ENCODE results near the gene MTCL3.

Gene MTCL3

GRCh38 chr6:127484212-127484863 is 34.8 kb downstream of the MTCL3 start:
- in situ Hi-C loops (cut with MboI; ENCODE audit: low pct_ligation_motif_present in 1 of 4, low pct_unique_long_range_greater_than_20kb in 1 of 4, low sequenced_read_pairs in 3 of 4) (no loop called here), intact Hi-C loops (cut with DNase I; ENCODE audit: low total_unique reads) (no loop called here)
- TF ChIP-seq POLR2A (IDR thresholded peaks at IDR 0.05): no peak
- no peak for TF ChIP-seq POLR2AphosphoS5 (IDR thresholded peaks at IDR 0.05)
- no peak for TF ChIP-seq CTCF (IDR thresholded peaks at IDR 0.05)
- no peak for TF ChIP-seq EP300 (IDR thresholded peaks at IDR 0.05; ENCODE audit: low read depth)
- H3K27ac ChIP-seq: peak overlapping the region in 2 of 4 donors; percentile 25 to 33
- 22 to 31% methylated on average over 3 of the region's 3 CpGs for WGBS, 2 donors (ENCODE audit: low coverage in 1 of 2)
- H3K27me3 ChIP-seq: no peaks in the 10 kb centered on the region
- no peaks in the 10 kb centered on the region for H3K9me3 ChIP-seq
- no peak overlapping the region for H3K4me3 ChIP-seq
- H3K4me1 ChIP-seq: peaks cover 0 to 18% (median 5%) of the 10 kb centered on the region in 4 donors
- H3K36me3 ChIP-seq: no peaks in the 10 kb centered on the region
- DNase-seq: no peak

- no peaks in the 10 kb centered on the region for H3K9me3 ChIP-seq
- H3K36me3 ChIP-seq: no peaks in the 10 kb centered on the region
- intact Hi-C loops (cut with DNase I; ENCODE audit: low total_unique reads): no loop called here
- H3K4me1 ChIP-seq: peaks cover 0 to 18% (median 5%) of the 10 kb centered on the region in 4 donors
- in situ Hi-C loops (cut with MboI; ENCODE audit: low pct_ligation_motif_present in 1 of 4, low pct_unique_long_range_greater_than_20kb in 1 of 4, low sequenced_read_pairs in 3 of 4): no loop called here
- TF ChIP-seq POLR2A (IDR thresholded peaks at IDR 0.05) (no peak), CTCF (IDR thresholded peaks at IDR 0.05) (no peak), POLR2AphosphoS5 (IDR thresholded peaks at IDR 0.05) (no peak), EP300 (IDR thresholded peaks at IDR 0.05; ENCODE audit: low read depth) (no peak)
- no peak overlapping the region for H3K4me3 ChIP-seq
- H3K27me3 ChIP-seq: no peaks in the 10 kb centered on the region
- peak overlapping the region in 1 of 4 donors; percentile 25 for H3K27ac ChIP-seq
- WGBS, 2 donors (ENCODE audit: low coverage in 1 of 2): 85 to 93% methylated on average over 4 to 5 of the region's 5 CpGs
- DNase-seq: no peak
Measured at GRCh38 chr6:127483399-127484055, 35.6 kb downstream of the MTCL3 start.

- no peak overlapping the region for H3K4me3 ChIP-seq
- no peak for DNase-seq
- no peaks in the 10 kb centered on the region for H3K27me3 ChIP-seq
- 96 to 97% methylated on average over 2 of the region's 2 CpGs for WGBS, 2 donors (ENCODE audit: low coverage in 1 of 2)
- TF ChIP-seq POLR2A (IDR thresholded peaks at IDR 0.05) (no peak), CTCF (IDR thresholded peaks at IDR 0.05) (no peak), EP300 (IDR thresholded peaks at IDR 0.05; ENCODE audit: low read depth) (no peak), POLR2AphosphoS5 (IDR thresholded peaks at IDR 0.05) (no peak)
- H3K27ac ChIP-seq: no peak overlapping the region
- H3K4me1 ChIP-seq: peaks cover 0 to 18% (median 5%) of the 10 kb centered on the region in 4 donors
- in situ Hi-C loops (cut with MboI; ENCODE audit: low pct_ligation_motif_present in 1 of 4, low pct_unique_long_range_greater_than_20kb in 1 of 4, low sequenced_read_pairs in 3 of 4) (no loop called here), intact Hi-C loops (cut with DNase I; ENCODE audit: low total_unique reads) (no loop called here)
- no peaks in the 10 kb centered on the region for H3K36me3 ChIP-seq
- H3K9me3 ChIP-seq: no peaks in the 10 kb centered on the region
Measured at GRCh38 chr6:127482325-127482724, 36.8 kb downstream of the MTCL3 start.

- DNase-seq: no peak
- Histone ChIP-seq H3K9me3 (no peaks in the 10 kb centered on the region), H3K27me3 (no peaks in the 10 kb centered on the region), H3K4me1 (peaks cover 0 to 18% (median 5%) of the 10 kb centered on the region in 4 donors), H3K4me3 (no peak overlapping the region), H3K36me3 (no peaks in the 10 kb centered on the region), H3K27ac (no peak overlapping the region)
- intact Hi-C loops (cut with DNase I; ENCODE audit: low total_unique reads) (no loop called here), in situ Hi-C loops (cut with MboI; ENCODE audit: low pct_ligation_motif_present in 1 of 4, low pct_unique_long_range_greater_than_20kb in 1 of 4, low sequenced_read_pairs in 3 of 4) (no loop called here)
- 41 to 47% methylated on average over 3 to 4 of the region's 4 CpGs for WGBS, 2 donors (ENCODE audit: low coverage in 1 of 2)
- TF ChIP-seq POLR2AphosphoS5 (IDR thresholded peaks at IDR 0.05): no peak
- TF ChIP-seq EP300 (IDR thresholded peaks at IDR 0.05; ENCODE audit: low read depth): no peak
- no peak for TF ChIP-seq POLR2A (IDR thresholded peaks at IDR 0.05)
- TF ChIP-seq CTCF (IDR thresholded peaks at IDR 0.05): no peak
Measured at GRCh38 chr6:127481628-127482027, 37.5 kb downstream of the MTCL3 start.
